ENCODE results near the gene EXOC6B. TPM values are rescaled to one million over a fixed set of nuclear protein-coding genes. Genes with fewer than 3 reads are reported as not detected.
"Not testable (repeated sequence)": the region's sequence is repeated elsewhere in the genome, so short reads cannot be mapped to it uniquely, and the experiment has no call there.

The EXOC6B gene
- total and polyA plus RNA-seq, 2 of the 8 experiments (the other 6 are each of a cell fraction or from before 2014, with no cell fraction given), result 13.5 to 33.0 TPM

DNA sequence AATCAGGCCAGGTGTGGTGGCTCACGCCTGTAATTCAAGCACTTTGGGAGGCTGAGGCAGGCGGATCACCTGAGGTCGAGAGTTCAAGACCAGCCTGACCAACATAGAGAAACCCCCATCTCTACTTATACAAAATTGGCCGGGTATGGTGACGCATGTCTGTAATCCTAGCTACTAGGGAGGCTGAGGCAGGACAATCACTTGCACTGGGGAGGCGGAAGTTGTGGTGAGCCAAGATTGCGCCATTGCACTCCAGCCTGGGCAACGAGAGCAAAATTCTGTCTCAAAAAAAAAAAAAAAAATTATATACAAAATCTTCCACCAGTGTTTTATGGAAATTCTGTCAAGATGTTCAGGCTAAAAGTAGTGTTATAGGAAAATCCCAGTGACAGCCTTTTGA, 290.2 kb downstream of the EXOC6B start:
- H3K4me2 ChIP-seq (ENCODE audit: insufficient read depth in 1 of 2, low read depth in 2 of 2, low read length in 2 of 2); H3K4ac ChIP-seq (replicated peaks; ENCODE audit: insufficient read length, low read depth, low read length); H4K91ac ChIP-seq (replicated peaks; ENCODE audit: insufficient read length, low read length); H3K18ac ChIP-seq (ENCODE audit: extremely low read depth, low read length); H2AFZ ChIP-seq (ENCODE audit: low read length); H2BK12ac ChIP-seq (ENCODE audit: low read depth, low read length); DNase-seq (ENCODE audit: low read depth in 1 of 2, low spot score in 2 of 2); H3K9me3 ChIP-seq (ENCODE audit: insufficient read depth in 2 of 2, low read depth in 1 of 2, low read length in 1 of 2); H3K27ac ChIP-seq (ENCODE audit: low read depth, low read length); H3K79me2 ChIP-seq (ENCODE audit: control insufficient read depth in 1 of 2, insufficient read depth in 2 of 2, low read length in 2 of 2); H2BK120ac ChIP-seq (replicated peaks; ENCODE audit: low read depth, low read length); H3K23me2 ChIP-seq (ENCODE audit: low read depth, low read length); POLR2A ChIA-PET (ENCODE audit: partially characterized antibody); H3K14ac ChIP-seq (ENCODE audit: insufficient read length); FAIRE-seq; H3K36me3 ChIP-seq (ENCODE audit: control insufficient read depth in 2 of 4, insufficient read depth in 4 of 4, low read length in 3 of 4); H3K4me1 ChIP-seq (replicated peaks in 1 of 4; ENCODE audit: control insufficient read depth in 3 of 4, insufficient read depth in 4 of 4, low read length in 3 of 4); H2BK5ac ChIP-seq (ENCODE audit: low read depth, low read length); H4K8ac ChIP-seq (ENCODE audit: extremely low read depth, insufficient read depth, low read length); H2BK15ac ChIP-seq (ENCODE audit: low read length); H2AK5ac ChIP-seq (ENCODE audit: low read depth, low read length); H3K79me1 ChIP-seq (ENCODE audit: low read depth, low read length); H3K23ac ChIP-seq (ENCODE audit: insufficient read length); H3K4me3 ChIP-seq (ENCODE audit: extremely low read depth in 1 of 4, insufficient read depth in 2 of 4, low read depth in 3 of 4, low read length in 4 of 4); H3K56ac ChIP-seq (replicated peaks; ENCODE audit: insufficient read length, low read depth, low read length); H2BK20ac ChIP-seq (ENCODE audit: low read length); H3K27me3 ChIP-seq (replicated peaks in 1 of 4; ENCODE audit: control insufficient read depth in 3 of 4, extremely low read depth in 1 of 4, insufficient read depth in 3 of 4, low read length in 3 of 4); H4K5ac ChIP-seq (ENCODE audit: insufficient read length, low read depth, low read length); H3K9ac ChIP-seq (replicated peaks in 1 of 4; ENCODE audit: extremely low read depth in 1 of 4, low read depth in 3 of 4, low read length in 3 of 4); H4K20me1 ChIP-seq (replicated peaks in 1 of 2; ENCODE audit: control insufficient read depth in 1 of 2, insufficient read depth in 2 of 2, low read length in 2 of 2): not testable (repeated sequence)
- 88% methylated on average over 8 of the region's 8 CpGs; no CpG with 5 or more reads in 1 of the 2 experiments for WGBS, 2 experiments (ENCODE audit: extremely low coverage in 1 of 2, insufficient coverage in 1 of 2, insufficient read length in 1 of 2, insufficient replicate concordance in 2 of 2, low coverage in 1 of 2, low lambda C conversion rate in 2 of 2, missing lambda C conversion rate in 1 of 2)
- CTCF ChIA-PET (ENCODE audit: partially characterized antibody), result interaction anchor here (1.8 kb wide), 1 partner anchor 14 kb away, joined by 7 read pairs; no protein-coding TSS in a partner anchor
